HG02610 (cell line): ENCODE measurements around the gene OTOA.
"Not testable (repeated sequence)": the region's sequence is repeated elsewhere in the genome, so short reads cannot be mapped to it uniquely, and the experiment has no call there.

ENCODE experiments used
- ATAC-seq: cut with Tn5 transposase; IDR thresholded peaks from one replicate; pipeline ENCODE4 v1.9.1; 2021; ENCODE audit warnings: mild to moderate bottlenecking, moderate library complexity; ENCODE audit not compliant: unreplicated experiment

The OTOA gene

DNA sequence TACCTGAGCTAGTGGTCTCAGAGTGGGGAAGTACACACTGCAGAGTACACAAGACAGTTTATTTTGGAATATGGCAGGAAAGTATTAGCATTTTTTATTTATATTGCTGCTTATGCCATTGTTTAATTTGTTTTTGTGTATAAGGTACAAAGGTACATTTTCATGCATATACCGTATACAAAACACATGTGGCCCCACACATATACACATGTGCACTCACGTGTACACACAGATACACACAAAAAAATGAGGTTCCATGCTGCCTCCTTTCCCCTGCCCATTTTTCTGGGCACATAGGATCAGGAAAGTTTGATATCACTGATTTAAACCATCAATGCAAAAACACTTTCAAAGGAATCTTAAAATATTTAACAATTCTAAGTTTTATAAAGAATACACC is 24.3 kb upstream of the OTOA start:
- no peak for ATAC-seq

DNA sequence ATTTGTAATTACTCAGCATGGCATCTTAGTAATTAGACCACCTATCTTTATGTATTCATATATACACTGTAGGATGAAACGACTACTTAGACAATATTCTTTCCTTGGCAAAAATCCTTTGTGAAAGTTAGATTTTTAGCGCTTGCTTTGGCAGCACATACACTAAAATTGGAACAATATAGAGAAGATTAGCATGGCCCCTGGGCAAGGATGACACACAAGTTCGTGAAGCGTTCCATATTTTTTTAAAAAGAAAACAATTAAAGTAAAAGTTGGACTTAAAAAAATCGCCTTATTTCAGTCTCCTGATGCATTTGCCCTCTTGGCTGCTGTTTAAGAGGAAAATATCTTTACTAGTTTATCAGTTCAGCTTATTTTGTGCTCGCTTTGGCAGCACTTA is 21.9 kb upstream of the OTOA start:
- no peak for ATAC-seq

DNA sequence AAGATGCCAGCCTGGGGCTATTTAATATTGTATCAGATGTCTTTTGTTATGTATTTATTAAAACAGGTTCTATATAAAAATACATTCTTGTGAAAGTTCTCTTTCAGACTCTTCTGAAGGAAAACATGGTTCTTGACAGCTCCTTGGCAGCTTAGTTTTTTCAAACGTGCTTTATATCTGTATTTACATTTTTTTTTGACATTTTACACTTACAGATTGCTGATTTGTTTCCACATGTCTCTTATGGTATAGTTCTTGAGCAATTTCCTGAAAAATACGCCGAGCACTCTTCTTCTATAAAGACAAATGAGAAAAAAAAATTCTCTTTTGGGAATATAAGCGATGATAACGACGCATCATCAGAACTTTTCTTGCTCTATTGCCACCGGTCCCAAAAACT is 20.9 kb upstream of the OTOA start:
- no peak for ATAC-seq

DNA sequence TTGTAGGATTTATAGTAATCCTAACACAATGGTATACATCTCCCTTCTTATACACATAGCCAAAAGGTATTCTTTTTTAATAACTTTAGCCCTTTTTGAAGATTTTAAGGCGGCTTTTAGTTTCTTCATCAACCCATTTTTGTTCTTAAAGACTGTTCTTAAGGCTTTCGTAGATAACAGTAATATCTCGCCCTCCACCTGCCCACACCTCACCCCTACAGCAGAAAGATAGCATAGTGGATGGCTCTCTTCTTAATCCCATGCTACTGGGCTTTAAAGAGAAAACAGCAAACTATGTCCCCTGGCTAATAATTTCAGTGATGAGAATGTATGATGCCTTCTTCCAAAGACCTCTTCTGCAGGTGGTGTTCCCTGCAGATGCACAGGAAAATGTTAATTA is 20.0 kb upstream of the OTOA start:
- ATAC-seq = no peak

DNA sequence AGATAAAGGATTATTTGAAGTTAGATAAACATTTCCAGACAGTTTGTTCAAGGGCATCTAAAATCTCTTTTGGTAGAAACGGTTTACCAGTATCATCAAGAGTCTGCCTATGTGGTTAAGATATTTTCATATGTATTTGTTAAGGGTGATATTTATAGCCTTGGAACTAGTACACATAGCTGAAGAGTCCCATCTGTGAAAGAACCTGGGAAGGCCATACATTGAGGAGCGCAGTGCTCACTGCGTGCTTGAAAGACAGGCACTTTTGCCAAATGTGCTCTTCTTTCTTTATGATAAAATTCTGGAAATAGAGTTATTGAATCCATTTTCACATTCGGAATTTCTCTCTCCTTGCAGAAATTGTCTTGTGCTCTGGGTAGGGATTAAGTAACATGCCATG is 19.1 kb upstream of the OTOA start:
- ATAC-seq = no peak

DNA sequence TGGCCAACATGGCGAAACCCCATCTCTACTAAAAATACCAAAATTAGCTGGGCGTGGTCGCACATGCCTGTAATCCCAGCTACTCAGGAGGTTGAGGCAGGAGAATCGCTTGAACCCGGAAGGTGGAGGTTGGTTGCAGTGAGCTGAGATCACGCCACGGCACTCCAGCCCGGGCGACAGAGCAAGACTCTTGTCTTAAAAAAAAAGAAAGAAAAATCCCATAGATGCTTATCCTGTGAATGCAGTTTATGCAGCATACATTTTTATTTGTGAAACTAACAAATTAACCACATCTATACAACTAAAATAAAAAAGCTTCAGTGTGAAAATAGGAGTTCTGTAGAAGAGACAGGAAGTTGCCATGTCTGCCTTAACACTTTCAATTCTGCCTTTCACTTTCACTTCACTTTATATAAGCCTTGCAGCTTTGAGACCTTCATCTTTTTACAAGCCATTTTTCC is 18.5 kb upstream of the OTOA start:
- ATAC-seq = peak; percentile 30

DNA sequence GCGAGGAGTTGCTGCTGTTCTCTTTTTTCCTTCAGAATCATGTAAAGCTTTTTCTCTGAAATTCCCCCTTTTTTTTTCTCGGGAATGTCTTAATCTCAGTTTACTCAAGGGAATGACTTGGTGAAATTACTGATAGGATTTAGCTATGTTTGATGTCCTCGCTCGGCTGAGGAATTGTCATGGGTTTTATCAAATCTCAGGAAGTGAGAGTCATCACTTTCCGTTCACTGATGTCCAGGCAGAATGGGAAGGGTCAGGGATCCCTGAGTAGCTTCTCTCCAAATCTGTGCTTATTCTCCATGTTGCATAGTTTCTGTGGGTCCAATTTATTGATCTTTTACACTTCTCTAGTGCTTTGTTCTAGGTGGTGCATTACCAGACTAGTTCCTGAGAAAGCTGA is 17.7 kb upstream of the OTOA start:
- ATAC-seq = no peak

DNA sequence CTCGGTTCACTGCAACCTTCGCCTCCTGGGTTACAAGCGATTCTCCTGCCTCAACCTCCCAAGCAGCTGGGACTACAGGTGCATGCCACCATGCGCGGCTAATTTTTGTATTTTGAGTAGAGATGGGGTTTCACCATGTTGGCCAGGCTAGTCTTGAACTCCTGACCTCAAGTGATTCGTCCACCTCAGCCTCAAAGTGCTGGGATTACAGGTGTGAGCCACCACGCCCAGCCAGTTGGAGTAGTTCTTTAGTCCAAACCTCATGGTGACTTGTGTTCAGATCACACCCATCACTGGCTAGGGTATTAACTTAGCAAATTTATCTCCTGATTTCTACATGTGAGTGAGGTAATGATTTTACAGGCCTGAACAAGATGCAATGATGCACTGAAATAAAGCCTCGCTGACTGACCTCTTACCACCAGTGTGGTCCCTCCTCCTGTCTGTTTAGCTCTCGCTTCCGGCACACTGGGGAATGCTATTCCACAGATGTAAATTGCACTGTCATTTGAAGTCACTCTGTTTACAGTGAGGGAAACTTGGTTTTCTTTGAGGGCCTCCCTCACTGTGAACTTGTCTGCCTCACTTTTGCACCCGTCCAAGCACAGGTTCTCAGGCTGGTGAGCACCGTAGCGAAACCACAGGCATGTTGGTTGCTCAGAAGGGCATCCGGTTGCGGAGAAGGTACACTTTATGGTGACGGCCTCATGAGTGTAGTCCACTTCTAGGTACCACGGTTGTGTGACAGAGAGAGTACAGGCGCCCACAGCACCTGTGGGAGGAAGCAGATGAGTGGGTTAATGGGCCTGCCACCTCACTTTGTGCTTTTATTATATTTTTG is 16.8 kb upstream of the OTOA start:
- ATAC-seq = peak; percentile 90

DNA sequence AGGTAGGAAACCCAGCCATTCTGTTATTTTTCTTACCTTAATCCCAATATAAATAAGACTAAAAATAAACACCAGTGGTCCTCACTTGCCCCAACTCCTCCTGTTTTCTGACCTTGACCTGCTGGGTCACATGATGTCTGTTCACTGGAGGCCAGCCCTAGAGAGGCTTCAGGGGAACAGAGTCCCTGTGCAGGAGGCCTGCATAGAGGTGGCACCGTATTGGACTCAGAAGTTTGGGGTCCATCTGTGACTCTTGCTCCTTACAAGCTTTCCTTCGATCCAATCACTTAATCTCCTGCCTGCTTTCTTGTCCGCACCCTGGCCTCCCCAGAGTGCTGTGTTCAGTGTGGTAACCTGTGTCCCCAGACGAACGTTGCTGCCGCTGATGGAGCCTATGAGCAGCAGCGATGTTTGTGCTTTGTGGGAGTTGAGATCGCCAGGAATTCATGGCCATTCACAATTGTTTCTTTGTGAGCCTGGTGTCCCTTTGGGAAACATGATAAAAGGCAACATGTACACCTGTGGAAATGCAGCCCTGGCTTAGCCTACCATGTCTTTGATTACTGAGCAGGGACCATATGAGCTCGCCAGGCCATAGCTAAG is 16.1 kb upstream of the OTOA start:
- ATAC-seq = no peak

DNA sequence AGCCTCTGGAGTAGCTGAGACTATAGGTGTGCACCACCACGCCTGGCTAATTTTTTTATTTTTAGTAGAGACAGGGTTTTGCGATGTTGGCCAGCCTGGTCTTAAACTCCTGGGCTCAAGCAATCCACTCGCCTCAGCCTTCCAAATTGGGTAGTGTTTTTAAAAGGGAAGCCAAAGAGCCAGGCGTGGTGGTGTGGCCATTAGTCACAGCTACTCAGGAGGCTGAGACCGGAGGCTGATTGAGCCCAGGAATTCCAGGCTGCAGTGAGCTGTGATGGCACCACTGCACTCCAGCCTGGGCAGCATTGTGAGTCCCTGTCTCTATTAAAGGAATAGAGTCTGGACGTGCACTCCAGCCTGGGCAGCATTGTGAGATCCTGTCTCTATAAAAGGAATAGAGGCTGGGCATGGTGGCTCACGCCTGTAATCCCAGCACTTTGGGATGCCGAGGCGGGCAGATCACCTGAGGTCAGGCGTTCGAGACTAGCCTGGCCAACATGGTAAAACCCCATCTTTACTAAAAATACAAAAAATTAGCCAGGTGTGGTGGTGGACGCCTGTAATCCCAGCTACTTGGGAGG is 13.9 kb upstream of the OTOA start:
- not testable (repeated sequence) for ATAC-seq

DNA sequence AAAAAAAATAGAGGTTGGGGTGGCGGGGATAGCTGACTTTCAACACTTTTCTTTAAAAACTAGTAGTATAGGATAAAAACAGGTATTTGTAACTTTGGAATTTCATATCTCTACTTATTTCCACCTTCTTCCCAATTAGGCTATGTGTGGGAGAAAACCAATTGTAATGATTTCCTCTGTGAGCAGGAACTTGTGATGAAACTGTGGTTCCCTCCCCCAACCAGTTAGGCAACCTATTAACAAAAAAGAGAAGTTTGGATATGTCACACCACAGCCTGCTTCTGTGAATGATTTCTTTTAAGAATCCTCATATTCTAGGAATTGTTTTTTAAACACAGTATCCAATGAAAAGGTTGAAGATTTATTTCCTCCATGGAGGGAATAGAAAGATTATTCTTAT is 13.2 kb upstream of the OTOA start:
- no peak for ATAC-seq

DNA sequence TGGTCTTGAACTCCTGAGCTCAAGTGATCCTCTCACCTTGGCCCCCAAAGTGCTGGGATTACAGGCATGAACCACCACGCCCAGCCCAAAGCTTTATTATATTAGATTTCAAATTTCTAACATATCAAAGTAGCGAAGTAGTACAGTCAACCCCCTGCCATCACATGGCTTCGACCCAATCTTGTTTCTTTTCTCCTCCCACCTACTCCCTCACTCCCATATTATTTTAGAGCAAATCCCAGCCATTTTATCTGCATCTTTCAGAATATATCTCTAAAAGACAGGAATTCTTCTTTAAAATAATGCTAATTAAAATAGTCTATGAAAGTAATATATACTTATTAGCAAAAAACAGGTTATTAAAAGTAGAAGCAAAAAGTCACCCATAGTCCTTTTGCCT is 12.3 kb upstream of the OTOA start:
- no peak for ATAC-seq

DNA sequence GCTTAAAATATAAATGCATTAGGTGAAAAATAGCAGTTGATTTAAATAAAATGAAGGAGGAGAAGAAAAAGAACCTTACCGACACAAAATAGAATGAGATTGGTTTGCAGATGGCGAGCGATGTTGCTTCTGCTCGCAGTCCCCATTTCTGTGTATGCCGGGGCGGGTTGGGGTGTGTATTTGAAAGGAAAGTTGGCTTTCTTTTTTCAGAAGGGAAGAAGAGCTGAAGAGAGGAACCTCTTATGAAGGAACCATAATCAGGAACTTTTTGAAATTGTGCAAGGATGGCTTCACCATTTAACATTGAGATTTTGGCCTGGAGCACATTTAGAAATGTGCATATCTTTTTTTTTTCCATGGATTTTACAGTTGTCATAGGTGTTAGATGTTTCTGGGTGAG is 11.3 kb upstream of the OTOA start, which contains the start of gene IGSF6:
IGSF6 (minus strand) TSS at position 156 of the 400 bp plus-strand sequence; CDS start at position 146, 10 bp downstream.
- ATAC-seq = no peak

DNA sequence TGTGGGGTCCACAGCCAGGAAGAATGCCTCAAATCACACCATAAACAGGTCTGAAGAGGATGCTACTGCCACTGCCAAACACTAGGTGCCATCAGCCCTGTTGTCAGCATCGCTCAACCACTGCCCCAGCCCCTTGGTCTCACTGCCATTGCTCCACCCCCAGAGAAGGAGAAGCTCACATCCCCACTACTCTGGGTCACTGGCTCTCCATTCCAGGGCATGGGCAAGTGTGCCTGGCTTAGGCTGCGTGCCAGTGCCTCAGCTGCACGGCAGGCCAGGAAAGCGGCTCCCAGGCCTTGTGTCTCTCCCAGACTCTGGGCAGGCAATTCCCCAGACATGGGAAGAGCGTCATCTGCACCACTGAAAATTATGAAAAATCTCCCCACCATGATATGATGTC is 10.2 kb upstream of the OTOA start:
- no peak for ATAC-seq

DNA sequence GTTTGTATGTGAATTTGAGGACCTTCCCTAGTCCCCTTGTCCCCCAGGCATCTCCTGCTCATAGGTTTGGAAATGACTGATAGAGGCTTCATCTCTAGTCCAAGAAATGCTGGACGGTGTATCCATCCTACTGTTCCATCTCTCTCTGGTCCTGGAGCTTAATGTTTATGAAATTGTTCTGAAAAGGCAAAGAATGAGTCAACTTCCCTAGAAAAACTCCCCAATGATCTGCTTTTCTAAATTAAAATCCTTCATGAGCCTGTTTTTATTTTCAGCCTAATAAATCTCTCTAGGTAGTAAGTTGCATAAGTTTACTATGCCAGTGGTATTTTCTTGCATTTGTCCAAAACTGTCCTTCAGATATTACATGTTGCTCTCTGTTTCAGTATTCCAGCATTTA is 9.3 kb upstream of the OTOA start:
- ATAC-seq = no peak

DNA sequence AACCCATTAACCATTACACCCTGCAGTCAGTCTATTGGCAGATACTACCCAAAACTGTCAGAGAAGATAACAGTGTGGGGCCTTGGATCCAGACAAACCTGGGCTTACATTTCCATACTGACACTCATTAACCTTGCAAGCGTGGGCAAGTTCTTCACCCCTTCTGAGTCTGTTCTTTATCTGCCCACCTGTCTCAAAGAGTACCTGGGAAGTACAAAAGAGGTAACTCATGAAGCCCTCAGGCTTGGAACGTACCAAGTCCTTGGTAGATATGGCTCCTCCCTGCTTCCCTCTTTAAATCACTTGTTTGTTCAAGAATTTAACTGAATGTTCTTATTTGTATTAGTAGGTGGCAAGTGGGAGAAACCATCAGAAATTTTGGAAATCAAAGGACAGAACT is 8.9 kb upstream of the OTOA start:
- ATAC-seq = no peak

DNA sequence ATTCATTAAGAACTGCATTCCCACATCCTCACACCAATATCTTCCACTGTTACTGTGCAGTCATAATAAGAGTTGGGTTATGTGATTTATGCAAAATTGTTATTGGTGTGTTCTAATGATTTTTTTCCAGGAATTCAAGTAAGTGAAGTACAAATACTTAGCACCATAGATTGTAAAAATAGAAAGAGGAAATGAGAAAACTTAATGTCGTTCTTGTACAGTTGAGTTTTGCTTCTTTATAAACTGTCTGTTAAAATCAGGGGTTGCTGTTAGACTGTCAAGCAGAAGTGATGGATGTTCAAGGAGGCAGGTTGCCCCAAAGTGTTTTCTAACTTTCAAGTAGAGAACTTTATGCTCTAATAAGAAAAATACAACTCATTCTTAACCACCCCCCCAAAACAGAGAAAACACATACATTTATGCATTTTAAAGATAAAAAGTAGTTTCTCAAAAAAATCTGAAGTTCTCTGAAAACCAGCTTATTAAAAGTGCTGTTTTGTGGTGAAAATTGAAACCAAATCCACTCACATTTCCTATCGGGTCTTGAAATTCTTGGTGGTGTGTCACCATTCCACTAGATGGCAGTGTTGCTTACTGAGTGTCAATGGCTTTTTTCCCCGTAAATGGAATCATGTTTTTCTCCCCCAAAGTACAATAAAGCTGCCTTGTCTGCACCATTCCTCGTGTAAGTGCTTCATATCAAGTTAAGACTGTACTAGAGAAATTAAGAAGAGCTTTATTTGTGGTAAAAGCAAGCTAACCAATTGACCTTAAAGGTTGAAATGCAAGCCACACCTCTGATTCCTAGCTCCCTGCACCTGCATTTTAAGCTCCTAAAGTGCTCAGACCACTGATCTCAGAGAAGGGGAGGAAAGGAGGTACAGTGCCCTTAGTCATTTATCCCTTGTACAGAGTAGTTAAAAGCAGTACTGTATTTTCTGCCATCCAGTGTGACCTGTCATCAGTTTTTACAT is 6.7 kb upstream of the OTOA start:
- ATAC-seq = no peak

DNA sequence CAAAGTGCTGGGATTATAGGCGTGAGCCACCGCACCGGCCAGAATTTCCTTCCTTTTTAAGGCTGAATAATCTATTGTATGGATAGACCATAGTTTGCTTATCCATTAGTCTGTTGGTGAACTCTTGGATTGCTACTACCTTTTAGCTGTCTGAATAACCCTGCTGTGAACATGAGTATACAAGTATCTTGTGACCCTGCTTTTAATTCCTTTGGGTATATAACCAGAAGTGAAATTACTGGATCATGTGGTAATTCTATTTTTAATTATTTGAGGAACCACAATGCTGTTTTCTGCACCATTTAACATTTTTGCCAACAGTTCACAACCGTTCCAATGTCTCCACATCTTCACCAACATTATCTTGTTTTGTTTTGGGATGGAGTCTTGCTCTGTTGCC is 4.6 kb upstream of the OTOA start:
- no peak for ATAC-seq

DNA sequence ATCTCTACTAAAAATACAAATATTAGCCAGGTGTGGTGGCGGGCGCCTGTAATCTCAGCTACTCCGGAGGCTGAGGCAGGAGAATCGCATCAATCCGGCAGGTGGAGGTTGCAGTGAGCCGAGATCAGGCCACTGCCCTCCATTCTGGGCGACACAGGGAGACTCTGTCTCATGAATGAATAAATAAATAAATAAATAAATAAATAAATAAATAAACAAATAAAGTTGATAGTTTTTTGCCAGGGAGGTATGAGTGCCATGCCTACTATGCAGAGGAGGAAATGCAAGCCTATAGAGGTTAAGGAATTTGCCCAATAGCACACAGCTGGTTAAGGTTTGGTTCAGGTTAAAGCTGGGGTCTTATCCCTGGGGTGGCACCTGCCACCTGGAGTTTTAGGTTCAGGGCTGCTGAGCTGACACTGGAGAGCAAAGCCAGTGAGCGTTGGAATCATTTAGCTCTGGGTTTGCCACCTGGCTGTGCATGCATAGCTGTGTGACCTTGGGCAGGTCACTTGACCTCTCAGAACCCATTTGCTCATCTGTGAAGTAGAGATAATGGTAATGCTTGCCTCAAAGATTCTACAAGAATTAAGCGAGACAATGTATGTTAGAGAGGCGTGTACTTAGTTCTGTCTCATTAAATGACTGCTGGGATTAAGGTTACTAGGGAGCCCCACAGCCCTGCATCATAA is 1.2 kb downstream of the OTOA start:
- ATAC-seq = no peak

DNA sequence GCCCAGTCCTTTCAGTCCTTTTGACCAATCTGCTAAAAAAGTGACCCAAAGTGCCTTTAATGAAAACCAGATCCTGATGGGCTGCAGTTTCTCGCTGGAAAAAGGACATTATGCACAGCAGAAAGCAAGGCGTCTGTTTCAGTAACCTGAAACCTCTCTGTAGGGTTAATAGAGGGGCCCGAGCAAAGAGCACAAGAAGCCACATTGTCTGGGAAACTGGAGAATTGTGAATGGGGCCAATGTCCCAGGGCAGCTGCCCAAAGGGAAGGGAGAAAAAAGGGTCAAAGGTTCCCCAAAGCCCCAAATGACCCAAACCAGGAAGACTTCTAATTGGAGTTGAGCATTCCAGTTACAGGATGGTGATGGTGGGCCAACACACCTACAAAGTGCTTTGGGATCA is 3.0 kb downstream of the OTOA start:
- ATAC-seq = no peak
